ENCODE data around the gene HTR3D. TPM values are rescaled to one million over a fixed set of nuclear protein-coding genes. Genes with fewer than 3 reads are reported as not detected.

Gene HTR3D, protein sequence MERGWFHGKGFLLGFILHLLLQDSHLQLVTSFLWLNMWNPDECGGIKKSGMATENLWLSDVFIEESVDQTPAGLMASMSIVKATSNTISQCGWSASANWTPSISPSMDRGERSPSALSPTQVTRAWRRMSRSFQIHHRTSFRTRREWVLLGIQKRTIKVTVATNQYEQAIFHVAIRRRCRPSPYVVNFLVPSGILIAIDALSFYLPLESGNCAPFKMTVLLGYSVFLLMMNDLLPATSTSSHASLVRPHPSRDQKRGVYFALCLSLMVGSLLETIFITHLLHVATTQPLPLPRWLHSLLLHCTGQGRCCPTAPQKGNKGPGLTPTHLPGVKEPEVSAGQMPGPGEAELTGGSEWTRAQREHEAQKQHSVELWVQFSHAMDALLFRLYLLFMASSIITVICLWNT
- total RNA-seq (2022; extraction: Qiagen RNA extraction): not detected in 5 replicates

DNA sequence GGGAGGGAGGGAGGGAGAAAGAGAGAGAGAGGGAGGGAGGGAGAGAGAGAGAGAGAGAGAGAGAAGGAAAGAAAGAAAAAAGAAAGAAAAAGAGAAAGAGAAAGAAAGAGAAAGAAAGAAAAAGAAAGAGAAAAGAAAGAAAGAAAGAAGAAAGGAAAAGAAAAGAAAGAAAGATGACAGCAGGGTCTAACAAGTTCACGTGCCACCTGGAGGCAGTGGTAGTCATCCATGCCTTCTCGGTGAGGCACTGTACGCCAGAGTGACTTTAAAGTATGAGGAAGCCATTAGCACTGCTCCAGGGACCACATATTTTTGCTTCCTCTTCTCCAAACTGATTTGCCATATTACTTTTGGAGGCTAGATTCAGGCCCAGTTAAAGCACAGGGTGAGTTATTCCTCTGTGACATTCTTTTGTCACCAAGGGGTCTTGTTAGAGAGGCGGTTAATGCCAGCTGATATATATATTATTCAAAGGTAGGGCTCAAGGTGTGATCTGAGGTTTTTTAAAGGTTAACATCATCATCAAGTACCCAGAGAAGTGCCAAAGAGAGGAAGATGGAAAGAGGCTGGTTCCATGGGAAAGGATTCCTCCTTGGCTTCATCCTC, at the start of gene HTR3D:
HTR3D (plus strand) TSS at position 556 of the 606 bp plus-strand sequence; CDS start at position 556, 0 bp downstream.

DNA sequence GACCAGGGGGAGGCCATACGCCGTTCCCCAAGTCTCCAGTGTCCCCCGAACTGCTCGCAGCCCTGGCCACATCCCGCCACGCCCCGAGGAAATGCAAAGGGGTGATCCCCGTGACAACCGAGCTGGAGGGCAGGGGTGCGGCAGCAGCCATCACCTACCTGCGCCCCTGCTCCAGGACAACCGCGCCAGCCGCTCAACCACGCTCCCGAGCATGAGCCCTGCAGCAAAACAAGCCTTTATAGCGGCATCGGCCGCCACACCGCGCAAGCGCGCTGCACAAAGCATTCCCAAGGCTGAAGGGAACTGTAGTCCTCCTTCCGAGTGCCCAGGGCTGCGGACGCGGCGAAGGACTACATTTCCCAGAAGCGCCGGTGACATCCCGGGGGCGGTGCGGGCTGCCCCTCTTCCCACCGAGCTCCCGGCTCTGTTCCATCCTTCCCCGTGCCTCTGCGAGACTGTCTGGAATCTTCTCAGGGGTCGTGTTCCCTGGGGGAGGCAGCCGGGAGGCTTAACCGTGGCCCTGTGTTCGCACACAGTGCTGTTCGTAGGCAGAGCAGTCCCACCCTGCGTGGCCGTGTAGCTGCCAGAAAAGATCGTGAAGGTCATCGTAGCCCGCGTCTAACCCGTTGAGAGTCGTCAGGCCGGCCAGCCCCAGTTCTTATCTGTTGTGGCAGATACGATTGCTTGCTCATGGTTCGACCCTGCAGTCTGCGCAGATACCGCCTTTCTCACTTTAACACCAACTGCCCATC, 13.7 kb upstream of the HTR3D start, which contains the start of gene ABCC5:
ABCC5 (minus strand) TSS at position 213 of the 752 bp plus-strand sequence. CDS start 3,492 bp downstream, outside the sequence.

DNA sequence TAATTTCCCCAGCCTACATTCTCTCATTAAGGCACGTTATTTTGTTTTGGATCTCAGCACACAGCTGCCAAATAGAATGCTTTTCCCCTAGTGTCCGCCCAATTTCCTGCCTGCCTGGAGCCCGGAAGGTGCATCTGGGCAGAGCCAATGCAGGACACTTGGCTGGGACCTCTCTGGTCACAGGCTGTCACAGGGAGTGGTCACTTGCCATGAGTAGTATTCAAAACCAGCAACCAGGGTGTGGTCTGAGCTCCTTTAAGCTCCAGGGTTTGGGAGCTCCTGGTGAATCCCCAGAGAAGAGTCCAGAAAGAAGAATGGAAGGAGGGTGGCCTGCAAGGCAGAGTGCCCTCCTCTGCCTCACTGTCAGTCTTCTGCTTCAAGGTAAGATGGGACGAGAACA, 21.2 kb downstream of the HTR3D start, which contains the start of gene HTR3C:
HTR3C (plus strand) TSS at position 281 of the 400 bp plus-strand sequence; CDS start at position 315, 34 bp downstream.

Other genes starting within 250 kb of the HTR3D start
- 5.1 to 6.9 TPM (median 6.6 TPM) in 5 replicates for gene MAP6D1, start 206.2 kb upstream of the HTR3D start, total RNA-seq (2022; extraction: Qiagen RNA extraction)
- 63.1 to 70.8 TPM (median 67.5 TPM) in 5 replicates for gene PARL, start 146.9 kb upstream of the HTR3D start, total RNA-seq (2022; extraction: Qiagen RNA extraction)
- gene ABCC5, start 13.9 kb upstream of the HTR3D start, total RNA-seq (2022; extraction: Qiagen RNA extraction): 11.5 to 17.2 TPM (median 16.5 TPM) in 5 replicates
- not detected in 5 replicates for gene HTR3C, start 21.3 kb downstream of the HTR3D start, total RNA-seq (2022; extraction: Qiagen RNA extraction)
- not detected in 5 replicates for gene HTR3E, start 65.3 kb downstream of the HTR3D start, total RNA-seq (2022; extraction: Qiagen RNA extraction)
- gene EIF2B5, start 103.6 kb downstream of the HTR3D start, total RNA-seq (2022; extraction: Qiagen RNA extraction): 24.7 to 26.9 TPM (median 26.3 TPM) in 5 replicates
- 14.7 to 28.1 TPM (median 25.7 TPM) in 5 replicates for gene DVL3, start 123.6 kb downstream of the HTR3D start, total RNA-seq (2022; extraction: Qiagen RNA extraction)
- 277 to 297 TPM (median 292 TPM) in 5 replicates for gene AP2M1, start 143.1 kb downstream of the HTR3D start, total RNA-seq (2022; extraction: Qiagen RNA extraction)
- gene ABCF3, start 154.5 kb downstream of the HTR3D start, total RNA-seq (2022; extraction: Qiagen RNA extraction): 30.0 to 37.4 TPM (median 33.1 TPM) in 5 replicates
- gene VWA5B2, start 197.8 kb downstream of the HTR3D start, total RNA-seq (2022; extraction: Qiagen RNA extraction): 0.20 to 0.50 TPM (median 0.39 TPM) in 5 replicates
- gene ALG3, start 217.2 kb downstream of the HTR3D start, total RNA-seq (2022; extraction: Qiagen RNA extraction): 53.0 to 83.1 TPM (median 72.0 TPM) in 5 replicates
- gene EEF1AKMT4, start 217.9 kb downstream of the HTR3D start, total RNA-seq (2022; extraction: Qiagen RNA extraction): 8.6 to 11.5 TPM (median 10.0 TPM) in 5 replicates
- 0.96 to 2.0 TPM (median 1.5 TPM) in 5 replicates for gene CAMK2N2, start 229.8 kb downstream of the HTR3D start, total RNA-seq (2022; extraction: Qiagen RNA extraction)
- not detected in 5 replicates for gene ECE2, start 244.3 kb downstream of the HTR3D start, total RNA-seq (2022; extraction: Qiagen RNA extraction)

All from A549 treated with dexamethasone at 1 μM for 4 hours (cell line).